Glutamatergic neuron (in vitro differentiated cells): ENCODE measurements around the gene ZAR1. TPM values are rescaled to one million over a fixed set of nuclear protein-coding genes. Genes with fewer than 3 reads are reported as not detected.

Experiments used
- DNase-seq: peaks from one replicate; pipeline ENCODE4 v3.0.0; 2022
- H3K27ac Mint-ChIP-seq: one replicate; pipeline ENCODE4 v1.8.0; 2020; ENCODE audit warnings: mild to moderate bottlenecking, mixed read lengths, inconsistent platforms; ENCODE audit not compliant: unreplicated experiment
- H3K27me3 Mint-ChIP-seq: one replicate; pipeline ENCODE4 v1.8.0; 2020; ENCODE audit warnings: mild to moderate bottlenecking, moderate library complexity, mixed read lengths, inconsistent platforms; ENCODE audit not compliant: unreplicated experiment
- H3K36me3 Mint-ChIP-seq: one replicate; pipeline ENCODE4 v1.8.0; 2020; ENCODE audit warnings: mild to moderate bottlenecking, mixed read lengths, inconsistent platforms; ENCODE audit not compliant: unreplicated experiment
- H3K4me1 Mint-ChIP-seq: one replicate; pipeline ENCODE4 v1.8.0; 2020; ENCODE audit warnings: mild to moderate bottlenecking, low read depth, mixed read lengths, inconsistent platforms; ENCODE audit not compliant: unreplicated experiment
- H3K4me3 Mint-ChIP-seq: one replicate; pipeline ENCODE4 v1.8.0; 2020; ENCODE audit warnings: mild to moderate bottlenecking, mixed read lengths, inconsistent platforms; ENCODE audit not compliant: unreplicated experiment
- H3K9me3 Mint-ChIP-seq: one replicate; pipeline ENCODE4 v1.8.0; 2020; ENCODE audit warnings: mild to moderate bottlenecking, moderate library complexity, mixed read lengths, inconsistent platforms; ENCODE audit not compliant: unreplicated experiment
- CTCF ChIP-seq: fragments of 200-600 bp; sonication (generic); IDR thresholded peaks from one replicate; pipeline ENCODE4 v1.5.0; 2021; ENCODE audit not compliant: partially characterized antibody, unreplicated experiment
- total RNA-seq: library from RNA; stranded (reverse); fragmentation: NEBNext Ultra II Directional; extraction: Animal tissue kit (Norgen Biotek cat#: 25700); gene quantifications from one replicate; pipeline ENCODE4 v1.2.1, GENCODE V29; 2021; ENCODE audit not compliant: unreplicated experiment

ZAR1 gene
- total RNA-seq, 1 donor from 2014 or later, result 0.49 TPM

- H3K36me3 Mint-ChIP-seq, result peaks cover 8% of the 10 kb centered on the region
Measured at GRCh38 chr4:48467891-48468290, 22.2 kb upstream of the ZAR1 start.

GRCh38 chr4:48470137-48470536, 19.9 kb upstream of the ZAR1 start:
- Mint-ChIP-seq H3K9me3 (peaks cover 9% of the 10 kb centered on the region), H3K27me3 (peaks cover 5% of the 10 kb centered on the region), H3K36me3 (no peaks in the 10 kb centered on the region), H3K4me1 (peaks cover 12% of the 10 kb centered on the region), H3K4me3 (peak overlapping the region; percentile 31), H3K27ac (peak overlapping the region; percentile 67)
- TF ChIP-seq CTCF, result no peak
- no peak for DNase-seq

More at GRCh38 chr4:48467891-48468290, 22.2 kb upstream of the ZAR1 start:
- no peak overlapping the region for H3K4me3 Mint-ChIP-seq
- DNase-seq, result no peak
- H3K9me3 Mint-ChIP-seq, result peaks cover 9% of the 10 kb centered on the region
- H3K27ac Mint-ChIP-seq, result no peak overlapping the region
- peaks cover 5% of the 10 kb centered on the region for H3K27me3 Mint-ChIP-seq
- H3K4me1 Mint-ChIP-seq, result peaks cover 12% of the 10 kb centered on the region
- TF ChIP-seq CTCF, result no peak

- DNase-seq, result no peak
- Mint-ChIP-seq H3K9me3 (peaks cover 9% of the 10 kb centered on the region), H3K36me3 (no peaks in the 10 kb centered on the region), H3K4me3 (peak overlapping the region; percentile 31), H3K27me3 (peaks cover 5% of the 10 kb centered on the region), H3K27ac (peak overlapping the region; percentile 67), H3K4me1 (peaks cover 12% of the 10 kb centered on the region)
- TF ChIP-seq CTCF, result no peak
Measured at GRCh38 chr4:48470570-48470969, 19.5 kb upstream of the ZAR1 start.

- H3K4me3 Mint-ChIP-seq, result no peak overlapping the region
- no peaks in the 10 kb centered on the region for H3K36me3 Mint-ChIP-seq
- no peak for TF ChIP-seq CTCF
- DNase-seq, result no peak
- peaks cover 6% of the 10 kb centered on the region for H3K4me1 Mint-ChIP-seq
- peaks cover 5% of the 10 kb centered on the region for H3K27me3 Mint-ChIP-seq
- no peak overlapping the region for H3K27ac Mint-ChIP-seq
- H3K9me3 Mint-ChIP-seq, result peaks cover 7% of the 10 kb centered on the region
Measured at GRCh38 chr4:48472794-48473193, 17.3 kb upstream of the ZAR1 start.

- Mint-ChIP-seq H3K4me1 (no peaks in the 10 kb centered on the region), H3K4me3 (no peak overlapping the region), H3K9me3 (peaks cover 2% of the 10 kb centered on the region), H3K36me3 (no peaks in the 10 kb centered on the region), H3K27me3 (no peaks in the 10 kb centered on the region), H3K27ac (no peak overlapping the region)
- no peak for TF ChIP-seq CTCF
- DNase-seq, result no peak
Measured at GRCh38 chr4:48475770-48476169, 14.3 kb upstream of the ZAR1 start.
